Frontal cortex (tissue), 4 donors: Measurements from ENCODE around the gene VKORC1. TPM values are rescaled to one million over a fixed set of nuclear protein-coding genes. Genes with fewer than 3 reads are reported as not detected.
A peak's percentile ranks its signal among the peaks of the same experiment; 100 is the strongest.
"Not testable (repeated sequence)": the region's sequence is repeated elsewhere in the genome, so short reads cannot be mapped to it uniquely, and the experiment has no call there.

Source experiments
- DNase-seq, 2 donors: peaks; one replicate each; pipeline ENCODE4 v3.0.0; 2012; ENCODE audit warnings: low spot score in 2 of 2
- FAIRE-seq: peaks from 2 replicates; lab custom pipeline; 2012; peaks lifted over from hg19 to GRCh38; lab: Jason Lieb, UNC
- total RNA-seq: library from RNA; depleted of rRNA; stranded (reverse); fragments of >200 nt; gene quantifications from one replicate; pipeline ENCODE4 v1.2.3, GENCODE V29; 2014
- donor health status: control.
- donor health status: control.
- donor health status: control.

VKORC1 gene
- 35.9 TPM for total RNA-seq

- no peak for FAIRE-seq
- DNase-seq = peak; percentile 89 to 90
Measured at GRCh38 chr16:31094424-31095120, at the start of gene VKORC1. TSS of gene VKORC1 (minus strand) at chr16:31094797. CDS start at chr16:31094729, 68 bp downstream.

- DNase-seq (no peak), FAIRE-seq (no peak)
Measured at GRCh38 chr16:31143694-31144148, 49.1 kb upstream of the VKORC1 start.

DNA sequence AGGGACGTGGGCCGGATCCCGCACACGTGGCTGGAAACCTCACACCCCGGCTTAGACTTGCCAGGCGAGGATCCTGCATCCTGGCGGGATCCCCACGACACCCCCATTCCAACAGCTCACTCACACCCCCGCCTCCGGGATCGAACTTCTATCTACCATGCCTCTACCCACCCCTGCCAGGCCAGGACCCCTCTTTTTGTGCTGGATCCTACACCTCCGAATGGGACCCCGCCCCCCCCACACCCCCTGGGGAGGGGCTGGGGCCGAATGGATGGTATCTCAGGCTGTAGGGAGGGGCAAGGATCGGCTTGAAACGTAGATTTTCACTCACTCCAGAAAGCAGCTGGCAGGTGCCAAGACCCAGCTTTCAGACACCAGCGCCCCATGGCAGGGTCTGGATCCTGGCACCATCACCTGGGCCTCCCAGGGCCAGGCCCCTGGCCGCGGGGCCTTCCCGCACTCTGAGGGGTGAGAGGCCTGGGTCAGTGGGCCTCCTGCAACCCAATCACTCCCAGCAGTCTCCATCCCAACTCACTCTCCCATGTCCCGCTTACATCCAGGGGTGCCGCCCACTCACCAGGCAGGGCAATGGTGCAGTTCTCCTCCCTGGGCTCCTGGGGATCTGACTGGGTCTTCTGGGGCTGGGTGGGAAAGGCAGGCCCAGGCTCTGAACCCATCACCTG lies 48.6 kb upstream of the VKORC1 start:
- FAIRE-seq (no peak), DNase-seq (no peak)

DNA sequence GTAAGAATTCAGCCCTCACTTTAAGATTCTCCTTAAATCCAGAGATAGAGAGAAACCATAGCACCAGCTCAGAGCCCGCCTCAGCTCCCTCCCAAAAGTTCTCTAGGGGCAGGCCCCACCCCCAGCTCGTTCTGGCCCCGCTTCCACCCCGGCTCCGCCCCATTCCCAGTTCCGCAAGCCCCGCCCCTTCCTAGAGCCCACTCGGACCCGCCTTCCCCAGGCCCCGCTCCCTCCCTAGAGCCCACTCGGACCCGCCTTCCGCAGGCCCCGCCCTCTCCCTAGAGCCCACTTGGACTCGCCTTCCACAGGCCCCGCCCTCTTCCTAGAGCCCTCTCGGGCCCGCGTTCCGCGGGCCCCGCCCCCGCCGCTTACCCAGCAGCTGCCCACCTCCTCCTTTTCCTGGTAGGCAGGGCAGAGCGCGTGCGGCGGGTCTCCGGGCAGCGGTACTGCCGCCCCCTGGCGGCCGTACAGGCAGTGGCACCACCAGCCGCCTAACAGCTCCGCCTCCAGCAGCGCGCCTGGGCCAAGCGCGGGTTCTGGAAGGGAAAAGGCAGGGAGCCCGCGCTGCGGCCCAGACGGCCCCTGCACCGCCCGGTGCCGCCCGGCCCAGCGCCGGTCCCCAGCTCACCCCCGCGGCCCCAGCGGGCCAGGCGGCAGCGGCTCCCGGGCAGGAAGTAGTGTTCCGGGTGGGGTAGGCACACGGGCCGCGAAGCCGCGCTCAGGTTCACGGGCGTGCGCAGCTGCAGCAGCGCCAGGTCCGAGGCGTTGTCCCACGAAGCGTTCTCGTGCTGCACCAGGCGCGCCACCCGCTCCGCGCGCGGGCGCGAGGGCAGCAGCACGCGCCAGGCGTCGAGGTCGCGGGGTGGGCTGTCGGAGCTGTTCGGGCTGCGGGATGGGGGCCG lies 47.8 kb upstream of the VKORC1 start:
- DNase-seq (peak; percentile 98 to 100), FAIRE-seq (no peak)

- DNase-seq = peak in 1 of 2 donors; percentile 51
- FAIRE-seq = no peak
Measured at GRCh38 chr16:31141489-31142108, 47.0 kb upstream of the VKORC1 start.

DNA sequence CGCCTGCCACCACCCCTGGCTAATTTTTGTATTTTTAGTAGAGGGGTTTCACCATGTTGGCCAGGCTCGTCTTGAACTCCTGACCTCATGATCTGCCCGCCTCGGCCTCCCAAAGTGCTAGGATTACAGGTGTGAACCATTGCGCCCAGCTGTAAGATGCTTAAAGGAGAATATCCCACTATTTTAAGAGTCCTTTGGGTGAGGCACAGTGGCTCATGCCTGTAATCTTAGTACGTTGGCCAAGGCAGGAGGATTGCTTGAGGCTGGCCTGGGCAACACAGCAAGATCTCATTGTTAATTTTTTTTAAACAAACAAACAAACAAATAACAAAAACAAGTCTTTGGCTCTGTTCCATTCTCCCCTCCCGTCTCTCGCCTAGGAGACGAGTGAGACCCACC lies 46.5 kb upstream of the VKORC1 start:
- DNase-seq, FAIRE-seq: not testable (repeated sequence)

DNA sequence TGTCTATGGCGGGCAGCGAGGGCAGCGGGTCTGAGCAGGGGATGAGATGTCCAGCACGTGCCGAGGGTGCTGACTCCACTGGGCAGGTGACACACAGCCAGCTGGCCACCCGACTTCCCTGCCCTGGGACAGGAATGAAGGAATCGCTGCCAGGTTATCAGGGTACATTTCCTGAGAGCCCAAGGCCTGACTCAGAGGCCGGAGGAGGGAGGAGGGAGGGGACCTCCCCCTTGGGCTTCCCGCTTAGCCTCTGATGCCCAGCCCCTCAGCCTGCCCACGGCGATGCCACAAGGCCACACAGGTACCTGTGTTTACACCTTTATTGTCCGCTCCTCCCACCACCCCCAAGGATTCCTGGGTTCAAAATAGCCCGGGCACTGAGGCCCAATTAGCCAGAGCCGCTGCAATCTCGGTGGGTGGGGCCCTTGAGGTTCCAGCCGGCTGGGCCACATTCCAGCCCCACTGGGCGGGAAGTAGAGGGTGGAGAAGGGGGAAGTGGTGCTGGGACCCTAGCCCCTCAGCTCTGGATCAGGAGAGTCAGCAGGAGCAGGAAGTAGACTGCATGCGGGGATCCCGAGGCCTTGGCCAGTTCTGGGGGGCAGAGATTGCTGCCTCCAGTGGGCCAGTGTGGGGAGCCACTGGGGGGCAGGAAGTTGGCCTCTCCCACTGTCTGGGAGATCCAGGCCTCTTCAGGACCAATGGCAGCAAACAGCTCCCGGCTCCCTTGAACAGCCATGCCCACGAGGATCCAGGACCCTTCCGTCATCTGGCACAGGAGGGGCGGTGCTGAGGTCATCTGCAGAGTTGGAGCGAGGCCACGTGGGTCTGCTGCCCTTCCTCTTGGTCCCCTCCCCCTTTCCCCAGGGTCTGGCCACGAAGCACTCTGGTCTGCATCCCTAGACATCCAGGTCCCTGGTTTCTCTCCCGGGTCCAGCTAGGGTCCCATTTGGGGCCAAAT lies 44.3 kb upstream of the VKORC1 start:
- DNase-seq (no peak), FAIRE-seq (no peak)

DNA sequence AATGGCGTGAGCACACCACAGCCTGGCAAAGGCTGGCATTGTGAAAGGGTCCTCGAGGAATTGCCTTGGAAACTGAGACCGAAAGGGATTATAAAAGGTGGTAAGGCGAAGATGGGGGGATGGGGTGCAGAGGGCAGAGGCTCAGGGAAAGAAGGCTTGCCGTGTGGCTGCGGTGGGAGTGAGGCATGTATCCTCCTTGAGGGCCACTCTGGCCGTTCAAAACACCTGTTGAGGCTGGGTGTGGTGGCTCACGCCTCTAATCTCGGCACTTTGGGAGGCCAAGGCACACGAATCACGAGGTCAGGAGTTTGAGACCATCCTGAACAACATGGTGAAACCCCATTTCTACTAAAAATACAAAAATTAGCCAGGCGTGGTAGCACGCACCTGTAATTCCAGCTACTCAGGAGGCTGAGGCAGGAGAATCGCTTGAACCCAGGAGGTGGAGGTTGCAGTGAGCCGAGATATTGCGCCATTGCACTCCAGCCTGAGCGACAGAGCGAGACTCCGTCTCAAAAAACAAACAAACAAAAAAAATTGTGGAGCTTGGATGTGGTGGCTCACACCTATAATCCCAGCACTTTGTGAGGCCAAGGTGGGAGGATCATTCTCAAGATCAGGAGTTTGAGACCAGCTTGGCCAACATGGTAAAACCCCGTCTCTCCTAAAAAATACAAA lies 42.4 kb upstream of the VKORC1 start:
- not testable (repeated sequence) for FAIRE-seq, DNase-seq

DNA sequence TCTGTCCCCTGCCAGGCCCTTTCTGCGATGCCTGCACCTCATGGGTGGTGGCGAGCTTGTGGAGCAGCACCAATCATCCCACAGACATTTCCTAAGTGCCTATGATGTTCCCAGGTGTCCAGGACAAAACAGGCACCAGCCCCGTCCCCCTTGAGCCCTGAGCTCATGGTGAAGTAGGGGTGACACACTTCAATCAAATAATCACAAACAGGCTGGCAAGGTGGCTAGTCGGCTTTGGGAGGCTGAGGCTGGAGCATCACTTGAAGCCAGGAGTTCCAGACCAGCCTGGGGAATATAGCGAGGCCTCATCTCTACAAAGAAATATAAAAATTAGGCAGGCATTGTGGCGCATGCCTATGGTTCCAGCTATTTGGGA lies 41.7 kb upstream of the VKORC1 start:
- FAIRE-seq (no peak), DNase-seq (no peak)

DNA sequence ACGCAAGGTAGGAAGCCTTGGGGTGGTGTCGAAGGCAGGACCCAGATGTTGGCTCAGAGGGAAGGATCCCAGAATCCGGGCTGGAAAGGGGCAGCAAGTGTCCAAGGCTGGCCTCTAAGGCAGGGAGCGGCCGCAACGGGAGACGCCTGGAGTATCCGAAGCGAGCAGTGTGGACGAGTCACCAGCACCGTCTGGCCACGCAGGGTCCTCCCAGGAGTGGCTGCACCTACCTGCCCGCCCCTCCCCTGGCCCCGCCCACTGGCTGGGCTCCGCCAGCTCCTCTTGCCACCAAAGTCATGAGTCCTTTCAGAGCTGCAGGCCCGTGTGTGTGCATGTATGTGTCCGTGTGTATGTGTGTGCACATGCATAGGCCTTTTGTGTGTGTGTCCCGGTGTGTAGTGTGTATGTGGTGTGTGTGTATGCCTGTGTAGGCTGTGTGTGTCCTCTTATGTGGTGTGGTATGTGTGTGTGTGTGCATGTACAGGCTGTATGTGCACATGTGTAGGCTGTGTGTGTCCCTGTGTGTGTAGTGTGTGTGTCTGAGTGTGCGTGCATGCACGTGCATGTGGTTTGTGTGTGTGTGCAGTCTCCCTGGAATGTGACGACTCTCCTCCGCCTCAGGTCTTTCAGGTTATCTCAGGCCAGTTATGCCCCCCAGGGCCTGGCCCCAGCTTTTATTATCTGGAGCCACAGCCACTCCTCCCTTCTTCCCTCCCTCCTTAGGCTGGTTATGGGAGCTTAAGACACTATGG lies 41.1 kb upstream of the VKORC1 start, which contains the start of gene PRSS8:
TSS of gene PRSS8 (minus strand) at position 193 of the 752 bp plus-strand sequence. CDS start 229 bp downstream, outside the sequence.
- DNase-seq (no peak), FAIRE-seq (no peak)

DNA sequence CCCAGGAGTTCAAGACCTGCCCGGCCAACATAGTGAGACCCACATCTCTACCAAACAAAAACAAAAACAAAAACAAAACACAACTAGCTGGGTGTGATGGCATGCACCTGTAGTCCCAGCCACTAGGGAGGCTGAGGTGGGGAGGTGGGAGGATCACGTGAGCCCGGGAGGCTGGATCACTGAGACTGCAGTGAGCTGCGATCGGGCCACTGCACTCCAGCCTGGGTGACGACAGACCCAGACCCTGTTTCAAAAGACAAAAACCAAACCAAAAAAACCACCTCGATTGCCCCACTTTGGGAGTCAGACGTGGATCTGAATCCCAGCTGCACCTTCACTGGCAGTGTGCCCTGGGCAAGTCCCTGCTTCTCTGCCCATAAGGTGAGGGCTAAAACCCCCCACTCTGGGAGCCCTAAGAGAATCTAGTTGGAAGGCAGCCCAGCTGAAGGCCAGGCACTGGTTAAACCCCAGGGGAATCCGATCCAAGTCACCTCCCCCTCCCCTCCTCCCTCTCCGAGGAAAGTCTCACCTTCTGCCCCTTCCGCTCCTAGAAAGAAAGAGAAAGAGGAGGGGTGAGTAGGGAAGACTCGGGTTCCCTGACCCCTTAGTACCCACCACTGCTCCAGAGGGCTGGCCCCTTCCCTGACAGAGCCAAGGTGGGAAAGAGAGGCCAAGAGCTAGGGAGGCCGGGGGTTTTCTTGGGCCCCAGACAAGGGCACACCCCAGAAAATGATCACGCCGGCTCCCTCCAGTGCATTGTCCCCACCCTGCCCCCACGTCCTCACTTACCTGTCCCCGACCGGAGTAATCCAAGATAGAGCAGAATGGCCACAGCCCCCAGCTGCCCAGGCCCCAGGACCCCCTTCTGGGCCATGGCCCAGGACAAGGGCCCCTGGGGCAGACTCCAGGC lies 40.3 kb upstream of the VKORC1 start:
- DNase-seq = no peak
- no peak for FAIRE-seq

GRCh38 chr16:31134091-31134571 lies 39.5 kb upstream of the VKORC1 start:
- FAIRE-seq (no peak), DNase-seq (no peak)

- FAIRE-seq = no peak
- no peak for DNase-seq
Measured at GRCh38 chr16:31133046-31133501, 38.5 kb upstream of the VKORC1 start.

- DNase-seq (no peak), FAIRE-seq (no peak)
Measured at GRCh38 chr16:31132303-31132979, 37.8 kb upstream of the VKORC1 start.

DNA sequence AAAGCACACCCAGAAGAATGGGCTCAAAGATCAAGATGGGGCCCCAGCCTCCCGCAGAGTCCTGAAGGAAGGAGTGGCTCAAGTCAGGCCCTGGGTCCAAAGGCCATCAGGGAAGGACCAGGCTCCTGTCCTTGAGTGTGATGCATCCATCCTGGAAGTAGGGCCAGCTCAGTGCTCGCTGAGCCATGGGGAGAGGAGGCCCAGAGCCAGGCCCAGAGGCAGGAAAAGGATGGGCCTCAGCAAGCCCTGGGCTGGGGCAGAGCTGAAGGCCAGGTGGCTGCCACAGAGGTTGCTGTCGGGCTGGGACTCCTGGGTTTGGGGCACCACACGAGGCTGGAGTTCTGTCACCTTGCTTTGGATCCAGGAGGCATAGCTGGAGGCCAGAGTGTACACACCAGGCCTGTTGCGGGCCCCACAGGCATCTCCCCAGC lies 37.3 kb upstream of the VKORC1 start:
- FAIRE-seq = no peak
- no peak for DNase-seq

GRCh38 chr16:31131416-31131815 lies 36.8 kb upstream of the VKORC1 start:
- no peak for DNase-seq
- FAIRE-seq = no peak
